ENCODE data around the gene NDUFS2. TPM values are rescaled to one million over a fixed set of nuclear protein-coding genes. Genes with fewer than 3 reads are reported as not detected.

The NDUFS2 gene
- total RNA-seq, 4 donors from 2014 or later = 68.5 to 131 (median 122) TPM

- Histone ChIP-seq H3K27ac (replicated peaks in 1 of 4) (no peak overlapping the region), H3K4me3 (no peak overlapping the region), H3K4me1 (peaks cover 23 to 37% (median 30%) of the 10 kb centered on the region in 4 donors), H3K36me3 (peaks cover 6 to 16% (median 14%) of the 10 kb centered on the region in 4 donors), H3K27me3 (no peaks in the 10 kb centered on the region), H3K9me3 (no peaks in the 10 kb centered on the region)
- no peak for DNase-seq (ENCODE audit: extremely low spot score)
- WGBS = 96% methylated on average over 3 of the region's 3 CpGs
- no peak for TF ChIP-seq POLR2A (IDR thresholded peaks at IDR 0.05; ENCODE audit: low read depth)
- no peak for TF ChIP-seq POLR2AphosphoS5 (IDR thresholded peaks at IDR 0.05)
- no peak for TF ChIP-seq CTCF (IDR thresholded peaks at IDR 0.05)
- intact Hi-C loops (cut with DNase I) = no loop called here
Measured at GRCh38 chr1:161179698-161180097, 22.5 kb upstream of the NDUFS2 start.

- intact Hi-C loops (cut with DNase I) = no loop called here
- Histone ChIP-seq H3K27ac (replicated peaks in 1 of 4) (no peak overlapping the region), H3K9me3 (no peaks in the 10 kb centered on the region), H3K27me3 (no peaks in the 10 kb centered on the region), H3K4me3 (no peak overlapping the region), H3K36me3 (peaks cover 4 to 7% (median 4%) of the 10 kb centered on the region in 4 donors), H3K4me1 (peaks cover 28 to 42% (median 30%) of the 10 kb centered on the region in 4 donors)
- no peak for DNase-seq (ENCODE audit: extremely low spot score)
- TF ChIP-seq CTCF (IDR thresholded peaks at IDR 0.05) = peak in 1 of 3 experiments; percentile 19
- TF ChIP-seq POLR2AphosphoS5 (IDR thresholded peaks at IDR 0.05) = no peak
- no peak for TF ChIP-seq EP300 (IDR thresholded peaks at IDR 0.05)
- no peak for TF ChIP-seq POLR2A (IDR thresholded peaks at IDR 0.05; ENCODE audit: low read depth)
- WGBS = 73% methylated on average over 1 of the region's 1 CpG
Measured at GRCh38 chr1:161180639-161181038, 21.5 kb upstream of the NDUFS2 start.

DNA sequence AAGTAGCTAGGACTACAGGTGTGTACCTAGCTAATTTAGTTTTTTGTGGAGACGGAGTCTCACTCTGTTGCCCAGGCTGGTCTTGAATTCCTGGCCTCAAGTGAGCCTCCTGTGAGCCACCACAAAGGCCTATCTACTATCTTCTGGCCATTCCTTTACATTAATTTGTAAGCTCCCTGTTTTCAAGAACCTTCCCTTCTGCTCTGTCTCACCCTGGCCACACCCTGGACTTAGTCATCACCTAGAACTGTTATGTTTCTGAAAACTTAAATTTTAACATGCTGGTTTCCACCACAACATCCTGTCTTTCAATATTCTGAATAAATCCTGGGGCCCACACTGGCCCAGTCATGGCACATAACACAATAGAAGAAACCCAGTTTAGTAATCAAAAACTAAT lies 20.0 kb upstream of the NDUFS2 start:
- no peak overlapping the region for H3K4me3 ChIP-seq
- TF ChIP-seq CTCF (IDR thresholded peaks at IDR 0.05) (no peak), POLR2AphosphoS5 (IDR thresholded peaks at IDR 0.05) (no peak), EP300 (IDR thresholded peaks at IDR 0.05) (no peak), POLR2A (IDR thresholded peaks at IDR 0.05; ENCODE audit: low read depth) (no peak)
- H3K27ac ChIP-seq (replicated peaks in 1 of 4) = no peak overlapping the region
- H3K27me3 ChIP-seq = no peaks in the 10 kb centered on the region
- 79% methylated on average over 1 of the region's 1 CpG for WGBS
- H3K9me3 ChIP-seq = no peaks in the 10 kb centered on the region
- no peaks in the 10 kb centered on the region for H3K36me3 ChIP-seq
- intact Hi-C loops (cut with DNase I) = no loop called here
- no peak for DNase-seq (ENCODE audit: extremely low spot score)
- H3K4me1 ChIP-seq = peaks cover 15 to 31% (median 29%) of the 10 kb centered on the region in 4 donors

DNA sequence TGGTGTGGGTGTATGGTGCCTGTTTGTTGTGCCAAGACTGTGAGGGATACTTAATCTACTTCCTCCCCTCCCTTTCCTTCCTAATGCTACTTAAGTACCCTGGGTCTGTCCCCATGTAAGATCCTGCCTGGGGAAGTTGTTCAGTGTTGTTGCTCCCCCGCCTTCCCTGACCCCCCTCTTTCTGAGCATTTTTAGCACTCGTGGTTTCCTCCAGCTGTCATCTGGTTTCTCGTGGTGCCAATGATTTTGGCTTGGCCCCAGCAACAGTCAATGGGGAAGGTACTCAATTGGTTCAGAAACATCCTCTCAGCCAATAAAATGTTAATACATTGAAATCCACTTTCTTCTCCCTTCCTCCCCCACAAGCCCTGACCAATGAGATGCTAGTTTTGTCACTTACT lies 16.9 kb upstream of the NDUFS2 start:
- Histone ChIP-seq H3K9me3 (no peaks in the 10 kb centered on the region), H3K4me1 (peaks cover 6 to 22% (median 20%) of the 10 kb centered on the region in 4 donors), H3K4me3 (no peak overlapping the region), H3K27me3 (no peaks in the 10 kb centered on the region), H3K36me3 (peaks cover 0 to 1% (median 0%) of the 10 kb centered on the region in 4 donors), H3K27ac (replicated peaks in 1 of 4) (peak overlapping the region; percentile 47 to 69 (median 59))
- DNase-seq (ENCODE audit: extremely low spot score) = no peak
- intact Hi-C loops (cut with DNase I) = no loop called here
- peak; percentile 30 to 42 for TF ChIP-seq POLR2AphosphoS5 (IDR thresholded peaks at IDR 0.05)
- TF ChIP-seq POLR2A (IDR thresholded peaks at IDR 0.05; ENCODE audit: low read depth) = no peak
- TF ChIP-seq EP300 (IDR thresholded peaks at IDR 0.05) = no peak
- 18% methylated on average over 3 of the region's 3 CpGs for WGBS

DNA sequence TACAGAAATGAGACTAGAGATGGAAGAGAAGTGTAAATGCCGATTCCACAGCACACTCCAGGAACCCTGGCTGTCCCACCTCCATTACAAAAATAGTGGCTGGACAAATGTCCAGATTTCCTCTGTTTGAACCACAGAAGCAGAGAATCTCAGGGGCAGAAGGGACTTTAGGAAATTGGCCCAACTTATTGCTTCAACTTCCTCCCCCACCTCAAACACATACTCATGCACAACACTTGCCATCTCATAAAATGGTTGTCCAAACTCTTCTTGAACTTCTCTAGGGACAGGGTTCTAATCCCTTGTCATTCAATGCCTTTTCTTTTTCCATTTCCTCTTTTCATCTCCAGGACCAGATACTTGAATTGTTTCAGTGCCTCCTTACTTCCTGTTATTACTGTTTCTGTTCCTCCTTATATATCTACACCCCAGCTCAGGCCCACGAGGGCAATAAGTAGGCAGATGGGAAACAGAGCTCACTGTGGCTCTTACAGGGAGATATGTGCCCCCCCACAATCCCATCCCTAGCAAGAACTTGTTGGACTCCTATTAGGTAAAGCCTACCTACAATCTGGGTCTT lies 16.3 kb upstream of the NDUFS2 start:
- no peak for DNase-seq (ENCODE audit: extremely low spot score)
- intact Hi-C loops (cut with DNase I) = no loop called here
- Histone ChIP-seq H3K27me3 (no peaks in the 10 kb centered on the region), H3K4me3 (no peak overlapping the region), H3K27ac (replicated peaks in 1 of 4) (peak overlapping the region; percentile 47 to 69 (median 59)), H3K4me1 (peaks cover 6 to 25% (median 19%) of the 10 kb centered on the region in 4 donors), H3K36me3 (peaks cover 0 to 7% (median under 1%) of the 10 kb centered on the region in 4 donors), H3K9me3 (no peaks in the 10 kb centered on the region)
- WGBS = 51% methylated on average over 2 of the region's 2 CpGs
- TF ChIP-seq POLR2A (IDR thresholded peaks at IDR 0.05; ENCODE audit: low read depth) = no peak
- TF ChIP-seq POLR2AphosphoS5 (IDR thresholded peaks at IDR 0.05) = no peak
- no peak for TF ChIP-seq EP300 (IDR thresholded peaks at IDR 0.05)
- TF ChIP-seq CTCF (IDR thresholded peaks at IDR 0.05) = no peak
